SK-N-SH (cell line): ENCODE measurements around the gene SV2A. TPM values are rescaled to one million over a fixed set of nuclear protein-coding genes. Genes with fewer than 3 reads are reported as not detected.
"Not testable (repeated sequence)": the region's sequence is repeated elsewhere in the genome, so short reads cannot be mapped to it uniquely, and the experiment has no call there.

Source experiments
- CTCF ChIA-PET: fragments of 300-600, 350-600 bp; formaldehyde crosslinking; extraction: SDS; loops from one replicate; lab custom pipeline; 2021; lab: Yijun Ruan, JAX
- POLR2A ChIA-PET: fragments of 350-600 bp; sonication (Branson Sonifier 250); formaldehyde crosslinking; extraction: SDS; loops from one replicate; lab custom pipeline; 2020; ENCODE audit warnings: antibody characterized with exemption, inconsistent platforms; lab: Yijun Ruan, JAX
- DNase-seq: peaks from one replicate; pipeline ENCODE4 v3.0.0; 2012
- H2AFZ ChIP-seq: fragments of 200-600 bp; sonication (generic); 2 replicates; pipeline ENCODE4 v1.8.1; 2016; ENCODE audit warnings: antibody characterized with exemption, mild to moderate bottlenecking, low read depth
- H3F3A ChIP-seq: fragments of 200-600 bp; sonication (generic); replicated peaks from 2 replicates; pipeline ENCODE3; 2016; ENCODE audit warnings: antibody characterized with exemption, mild to moderate bottlenecking; ENCODE audit not compliant: insufficient read depth
- H3K27ac ChIP-seq, 2 experiments: fragments of 200-500 bp in 1 of 2; fragments of 200-600 bp in 1 of 2; sonication (Bioruptor generic) in 1 of 2; sonication (generic), shearing (Covaris generic) in 1 of 2; 2 replicates each; pipeline versions ENCODE4 v1.5.1 to v1.6.1; 2014 to 2016; ENCODE audit warnings: low read depth in 2 of 2, inconsistent platforms in 1 of 2, low read length in 1 of 2, mild to moderate bottlenecking in 1 of 2, mixed read lengths in 1 of 2
- H3K27me3 ChIP-seq: fragments of 200-600 bp; sonication (generic), shearing (Covaris generic); 2 replicates; pipeline ENCODE4 v1.6.1; 2016; ENCODE audit warnings: mixed run types; ENCODE audit not compliant: insufficient read depth
- H3K36me3 ChIP-seq, 2 experiments: fragments of 200-500 bp in 1 of 2; fragments of 200-600 bp in 1 of 2; sonication (Bioruptor generic) in 1 of 2; sonication (generic) in 1 of 2; replicated peaks in 1 of 2; 2 replicates each; pipeline versions ENCODE3 to v1.5.1; 2014 to 2016; ENCODE audit warnings: low read length in 1 of 2, mild to moderate bottlenecking in 1 of 2; ENCODE audit not compliant: insufficient read depth in 2 of 2, control insufficient read depth in 1 of 2
- H3K4me1 ChIP-seq, 2 experiments: fragments of 200-500 bp in 1 of 2; fragments of 200-600 bp in 1 of 2; sonication (Bioruptor generic) in 1 of 2; sonication (generic), shearing (Covaris generic) in 1 of 2; 2 replicates each; pipeline versions ENCODE4 v1.5.1 to v1.6.1; 2014 to 2016; ENCODE audit warnings: low read depth in 1 of 2, low read length in 1 of 2, mixed run types in 1 of 2; ENCODE audit not compliant: insufficient read depth in 2 of 2, control insufficient read depth in 1 of 2
- H3K4me2 ChIP-seq: fragments of 200-600 bp; sonication (generic), shearing (Covaris generic); 2 replicates; pipeline ENCODE4 v1.6.1; 2017; ENCODE audit warnings: mixed run types
- H3K4me3 ChIP-seq, 2 experiments: fragments of 200-500 bp in 1 of 2; fragments of 200-600 bp in 1 of 2; sonication (Bioruptor generic) in 1 of 2; sonication (generic), shearing (Covaris generic) in 1 of 2; 2 replicates each; pipeline versions ENCODE4 v1.5.1 to v1.8.1; 2014 to 2016; ENCODE audit warnings: low read depth in 2 of 2, inconsistent platforms in 1 of 2, low read length in 1 of 2, mild to moderate bottlenecking in 1 of 2, mixed read lengths in 1 of 2, moderate library complexity in 1 of 2
- H3K79me2 ChIP-seq: fragments of 200-600 bp; sonication (generic); 2 replicates; pipeline ENCODE4 v1.8.1; 2017; ENCODE audit warnings: mild to moderate bottlenecking; ENCODE audit not compliant: insufficient read depth
- H3K9ac ChIP-seq: fragments of 200-600 bp; sonication (generic); 2 replicates; pipeline ENCODE4 v1.6.1; 2017; ENCODE audit warnings: mixed run types
- H3K9me2 ChIP-seq: fragments of 200-600 bp; sonication (generic); 2 replicates; pipeline ENCODE4 v1.6.1; 2017; ENCODE audit warnings: mixed run types
- H3K9me3 ChIP-seq: fragments of 200-600 bp; sonication (generic); 2 replicates; pipeline ENCODE4 v1.6.1; 2017; ENCODE audit warnings: mixed run types, mild to moderate bottlenecking, moderate library complexity
- H4K20me1 ChIP-seq: fragments of 200-600 bp; sonication (generic); 2 replicates; pipeline ENCODE4 v1.6.1; 2017; ENCODE audit warnings: mild to moderate bottlenecking, mixed run types; ENCODE audit not compliant: insufficient read depth
- WGBS: methylation state at CpG from one replicate; pipeline ENCODE4 v1.1.6; 2017; ENCODE audit warnings: low lambda C conversion rate; 5-methylcytosine and 5-hydroxymethylcytosine counted together
- polyA plus RNA-seq, 3 experiments: library from polyadenylated mRNA; depleted of rRNA; stranded (reverse); fragments of >200 nt; gene quantifications; 2 replicates each; pipeline ENCODE4 v1.2.3, GENCODE V29; 2012

The SV2A gene
- polyA plus RNA-seq, 1 of the 3 experiments (the other 2 are of a cell fraction) = 22.7 TPM

GRCh38 chr1:149861497-149862054 is 56.1 kb downstream of the SV2A start:
- no CpG with 5 or more reads among the region's 32 CpGs for WGBS
- H3K9ac ChIP-seq, H3K36me3 ChIP-seq, H3F3A ChIP-seq, H3K27me3 ChIP-seq, H3K4me1 ChIP-seq, H3K79me2 ChIP-seq, H3K9me2 ChIP-seq, H2AFZ ChIP-seq, POLR2A ChIA-PET, H3K9me3 ChIP-seq, H4K20me1 ChIP-seq, H3K4me2 ChIP-seq, DNase-seq, H3K4me3 ChIP-seq, H3K27ac ChIP-seq, CTCF ChIA-PET: not testable (repeated sequence)

GRCh38 chr1:149860684-149861496 is 56.8 kb downstream of the SV2A start:
- H3K9ac ChIP-seq, H2AFZ ChIP-seq, DNase-seq, CTCF ChIA-PET, H3F3A ChIP-seq, POLR2A ChIA-PET, H3K9me2 ChIP-seq, H3K4me2 ChIP-seq, H3K27ac ChIP-seq, H3K4me3 ChIP-seq, H3K79me2 ChIP-seq, H3K9me3 ChIP-seq, H4K20me1 ChIP-seq, H3K36me3 ChIP-seq, H3K4me1 ChIP-seq, H3K27me3 ChIP-seq: not testable (repeated sequence)
- no CpG with 5 or more reads among the region's 55 CpGs for WGBS

- WGBS = no CpG with 5 or more reads among the region's 15 CpGs
- POLR2A ChIA-PET, H3K9me3 ChIP-seq, CTCF ChIA-PET, DNase-seq, H3K4me2 ChIP-seq, H3K79me2 ChIP-seq, H3K9me2 ChIP-seq, H4K20me1 ChIP-seq, H3F3A ChIP-seq, H3K9ac ChIP-seq, H3K4me1 ChIP-seq, H3K27me3 ChIP-seq, H3K27ac ChIP-seq, H2AFZ ChIP-seq, H3K36me3 ChIP-seq, H3K4me3 ChIP-seq: not testable (repeated sequence)
Measured at GRCh38 chr1:149860271-149860670, 57.4 kb downstream of the SV2A start.

Other genes with a start within 250 kb of the SV2A start
- not detected in 2 replicates for gene FCGR1A, start 135.2 kb downstream of the SV2A start, polyA plus RNA-seq (2012; rRNA removed)
- 19.9 and 24.6 TPM in 2 replicates for gene BOLA1, start 18.3 kb downstream of the SV2A start, polyA plus RNA-seq (2012; rRNA removed)
- gene SF3B4, start 10.0 kb upstream of the SV2A start, polyA plus RNA-seq (2012; rRNA removed) = 42.4 and 54.3 TPM in 2 replicates
- 9.4 and 12.4 TPM in 2 replicates for gene MTMR11, start 19.0 kb upstream of the SV2A start, polyA plus RNA-seq (2012; rRNA removed)
- gene OTUD7B, start 92.9 kb upstream of the SV2A start, polyA plus RNA-seq (2012; rRNA removed) = 4.2 and 5.8 TPM in 2 replicates
- gene VPS45, start 149.9 kb upstream of the SV2A start, polyA plus RNA-seq (2012; rRNA removed) = 31.5 and 48.7 TPM in 2 replicates
- gene PLEKHO1, start 232.1 kb upstream of the SV2A start, polyA plus RNA-seq (2012; rRNA removed) = 27.8 and 33.5 TPM in 2 replicates